Mammary epithelial cell (primary cell): ENCODE data around the gene APCDD1.

ENCODE experiments used
- EZH2 ChIP-seq: IDR thresholded peaks from 2 replicates; pipeline ENCODE4 v1.6.1; 2012; ENCODE audit warnings: low read length, inconsistent platforms, borderline replicate concordance
- TF ChIP-seq, protein P1 (sequence below), 2 donors: IDR thresholded peaks in 1 of 2; conservative IDR thresholded peaks in 1 of 2; 2 replicates each; pipeline ENCODE4 v1.5.1; 2011 to 2012; ENCODE audit warnings: inconsistent platforms in 2 of 2, low read length in 2 of 2, mild to moderate bottlenecking in 2 of 2, control low read depth in 1 of 2, low read depth in 1 of 2; ENCODE audit not compliant: insufficient read depth in 1 of 2; ENCODE audit errors: extremely low read depth in 1 of 2

DNA sequence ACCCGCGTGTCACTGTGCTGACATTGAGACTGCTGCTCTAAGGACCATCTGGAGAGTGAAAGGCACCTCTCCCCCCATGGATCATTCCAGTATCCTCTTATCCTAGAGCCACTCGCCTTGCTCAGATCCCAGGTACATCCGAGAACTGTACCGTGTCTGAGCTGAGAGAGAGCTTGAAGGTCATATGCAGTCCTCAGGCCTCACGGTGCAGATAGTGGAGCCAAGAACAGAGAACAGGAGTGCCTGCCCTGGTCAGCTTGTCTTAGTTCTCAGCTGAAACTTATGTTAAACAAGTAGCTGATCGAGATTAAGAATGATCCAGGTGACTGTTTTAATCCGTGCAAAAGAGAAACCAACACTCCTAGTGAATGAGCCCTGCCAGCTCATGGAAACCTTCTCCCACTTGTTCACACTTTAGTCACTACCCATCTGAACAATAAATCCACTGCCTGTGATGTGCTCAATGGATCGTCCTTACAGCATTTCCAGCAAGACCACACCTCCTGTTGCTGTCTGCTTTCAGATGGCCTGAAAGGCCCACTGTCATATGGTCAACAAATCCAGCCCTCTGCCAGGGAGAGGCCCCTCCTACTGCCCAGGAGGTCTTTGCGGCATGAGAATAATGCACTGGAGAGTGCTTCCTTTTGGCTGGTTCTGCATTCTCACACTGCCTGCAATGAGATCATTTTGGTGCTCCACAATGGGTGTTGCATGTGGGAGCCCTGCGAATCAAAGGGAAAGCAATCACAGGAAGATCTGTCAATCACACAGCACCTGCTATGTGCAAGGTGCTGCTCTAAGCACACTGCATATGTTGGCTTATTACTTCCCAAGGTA is 43.7 kb upstream of the APCDD1 start:
- TF ChIP-seq, protein P1, sequence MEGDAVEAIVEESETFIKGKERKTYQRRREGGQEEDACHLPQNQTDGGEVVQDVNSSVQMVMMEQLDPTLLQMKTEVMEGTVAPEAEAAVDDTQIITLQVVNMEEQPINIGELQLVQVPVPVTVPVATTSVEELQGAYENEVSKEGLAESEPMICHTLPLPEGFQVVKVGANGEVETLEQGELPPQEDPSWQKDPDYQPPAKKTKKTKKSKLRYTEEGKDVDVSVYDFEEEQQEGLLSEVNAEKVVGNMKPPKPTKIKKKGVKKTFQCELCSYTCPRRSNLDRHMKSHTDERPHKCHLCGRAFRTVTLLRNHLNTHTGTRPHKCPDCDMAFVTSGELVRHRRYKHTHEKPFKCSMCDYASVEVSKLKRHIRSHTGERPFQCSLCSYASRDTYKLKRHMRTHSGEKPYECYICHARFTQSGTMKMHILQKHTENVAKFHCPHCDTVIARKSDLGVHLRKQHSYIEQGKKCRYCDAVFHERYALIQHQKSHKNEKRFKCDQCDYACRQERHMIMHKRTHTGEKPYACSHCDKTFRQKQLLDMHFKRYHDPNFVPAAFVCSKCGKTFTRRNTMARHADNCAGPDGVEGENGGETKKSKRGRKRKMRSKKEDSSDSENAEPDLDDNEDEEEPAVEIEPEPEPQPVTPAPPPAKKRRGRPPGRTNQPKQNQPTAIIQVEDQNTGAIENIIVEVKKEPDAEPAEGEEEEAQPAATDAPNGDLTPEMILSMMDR (conservative IDR thresholded peaks at IDR 0.05 in 1 of 2, IDR thresholded peaks at IDR 0.05 in 1 of 2; ENCODE audit: extremely low read depth in 1 of 2, insufficient read depth in 1 of 2, low read depth in 1 of 2, low read length in 2 of 2): no peak
- no peak for TF ChIP-seq EZH2
